ENCODE results near the gene GRK4. TPM values are rescaled to one million over a fixed set of nuclear protein-coding genes. Genes with fewer than 3 reads are reported as not detected.

The GRK4 gene
- total and polyA plus RNA-seq, 2 donors (not counting 1 experiment from before 2014, with no cell fraction given) = 0.73 to 2.3 TPM

DNA sequence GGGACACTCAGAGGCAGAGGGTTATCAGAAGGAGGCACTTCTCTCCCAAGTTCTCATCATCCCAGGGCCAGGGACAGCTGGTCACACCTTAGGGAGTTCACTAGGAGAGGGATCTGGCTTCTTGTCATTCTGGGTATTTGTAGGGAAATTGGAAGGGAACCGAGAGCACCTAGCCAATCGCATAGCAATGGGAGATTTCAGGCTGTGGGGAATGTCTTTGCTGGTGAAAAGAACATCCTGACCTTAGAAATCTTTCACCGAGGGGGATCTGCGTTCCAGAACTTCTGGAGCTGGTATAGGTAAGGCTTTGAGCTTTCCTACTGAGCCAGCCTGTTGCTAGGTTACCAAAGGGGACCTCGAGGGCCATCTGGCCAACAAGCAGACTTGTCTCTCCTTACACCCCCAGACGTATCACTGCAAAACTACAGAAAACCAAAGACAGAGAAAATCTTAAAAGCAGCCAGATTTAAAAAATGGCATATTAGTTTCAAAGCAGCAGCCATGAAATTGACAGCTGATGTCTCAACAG, 104.2 kb downstream of the GRK4 start:
- H4K20me1 ChIP-seq (ENCODE audit: control insufficient read depth, insufficient read depth, low read length, poor library complexity, severe bottlenecking) = peaks cover 5% of the 10 kb centered on the region
- peaks cover 0 to 5% of the 10 kb centered on the region in 2 experiments for H3K36me3 ChIP-seq (replicated peaks in 1 of 2; ENCODE audit: control extremely low read depth in 1 of 2, control insufficient read depth in 1 of 2, extremely low read depth in 1 of 2, insufficient read depth in 2 of 2, low read length in 1 of 2)
- no peak for ATAC-seq (ENCODE audit: low read depth)
- no peaks in the 10 kb centered on the region for H3K4me1 ChIP-seq (ENCODE audit: control insufficient read depth in 2 of 2, insufficient read depth in 2 of 2, low read length in 2 of 2)
- no peaks in the 10 kb centered on the region for H3K27me3 Mint-ChIP-seq
- no peaks in the 10 kb centered on the region for H3K79me2 ChIP-seq (ENCODE audit: control insufficient read depth, insufficient read depth, low read length)
- H2AFZ ChIP-seq (ENCODE audit: insufficient read depth, low read depth, low read length, poor library complexity, severe bottlenecking) = no peak overlapping the region
- H3K27me3 ChIP-seq (replicated peaks in 1 of 4; ENCODE audit: control extremely low read depth in 1 of 4, control insufficient read depth in 3 of 4, insufficient read depth in 4 of 4, low read length in 3 of 4) = no peaks in the 10 kb centered on the region
- no peaks in the 10 kb centered on the region for H3K9me3 ChIP-seq (ENCODE audit: control extremely low read depth in 1 of 3, control insufficient read depth in 2 of 3, insufficient read depth in 1 of 3, low read length in 2 of 3)
- no peak overlapping the region for H3K4me2 ChIP-seq (replicated peaks; ENCODE audit: low read depth, low read length, poor library complexity, severe bottlenecking)
- no peak overlapping the region for H3K27ac Mint-ChIP-seq
- no peak overlapping the region for H3K9ac ChIP-seq (ENCODE audit: low read length)
- ChIA-PET CTCF (no interaction called here), POLR2A (no interaction called here)
- H3K4me1 Mint-ChIP-seq = peaks cover 3% of the 10 kb centered on the region
- DNase-seq = no peak
- WGBS (ENCODE audit: insufficient coverage) = 98% methylated on average over 4 of the region's 6 CpGs
- no peaks in the 10 kb centered on the region for H3K9me3 Mint-ChIP-seq (ENCODE audit: insufficient read depth)
- no peak overlapping the region for H3K27ac ChIP-seq (ENCODE audit: low read length in 2 of 2)
- H3K4me3 Mint-ChIP-seq = no peak overlapping the region
- intact Hi-C loops (cut with micrococcal nuclease) = no loop called here
- no peak for TF ChIP-seq EZH2 (IDR thresholded peaks at IDR 0.05; ENCODE audit: borderline replicate concordance, insufficient read depth, low read depth, low read length, poor library complexity, severe bottlenecking)
- TF ChIP-seq, protein P1, sequence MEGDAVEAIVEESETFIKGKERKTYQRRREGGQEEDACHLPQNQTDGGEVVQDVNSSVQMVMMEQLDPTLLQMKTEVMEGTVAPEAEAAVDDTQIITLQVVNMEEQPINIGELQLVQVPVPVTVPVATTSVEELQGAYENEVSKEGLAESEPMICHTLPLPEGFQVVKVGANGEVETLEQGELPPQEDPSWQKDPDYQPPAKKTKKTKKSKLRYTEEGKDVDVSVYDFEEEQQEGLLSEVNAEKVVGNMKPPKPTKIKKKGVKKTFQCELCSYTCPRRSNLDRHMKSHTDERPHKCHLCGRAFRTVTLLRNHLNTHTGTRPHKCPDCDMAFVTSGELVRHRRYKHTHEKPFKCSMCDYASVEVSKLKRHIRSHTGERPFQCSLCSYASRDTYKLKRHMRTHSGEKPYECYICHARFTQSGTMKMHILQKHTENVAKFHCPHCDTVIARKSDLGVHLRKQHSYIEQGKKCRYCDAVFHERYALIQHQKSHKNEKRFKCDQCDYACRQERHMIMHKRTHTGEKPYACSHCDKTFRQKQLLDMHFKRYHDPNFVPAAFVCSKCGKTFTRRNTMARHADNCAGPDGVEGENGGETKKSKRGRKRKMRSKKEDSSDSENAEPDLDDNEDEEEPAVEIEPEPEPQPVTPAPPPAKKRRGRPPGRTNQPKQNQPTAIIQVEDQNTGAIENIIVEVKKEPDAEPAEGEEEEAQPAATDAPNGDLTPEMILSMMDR (IDR thresholded peaks at IDR 0.05) = no peak
- H3K4me3 ChIP-seq (ENCODE audit: control extremely low read depth in 1 of 5, extremely low read depth in 1 of 5, insufficient read depth in 1 of 5, low read depth in 2 of 5, low read length in 4 of 5) = no peak overlapping the region

DNA sequence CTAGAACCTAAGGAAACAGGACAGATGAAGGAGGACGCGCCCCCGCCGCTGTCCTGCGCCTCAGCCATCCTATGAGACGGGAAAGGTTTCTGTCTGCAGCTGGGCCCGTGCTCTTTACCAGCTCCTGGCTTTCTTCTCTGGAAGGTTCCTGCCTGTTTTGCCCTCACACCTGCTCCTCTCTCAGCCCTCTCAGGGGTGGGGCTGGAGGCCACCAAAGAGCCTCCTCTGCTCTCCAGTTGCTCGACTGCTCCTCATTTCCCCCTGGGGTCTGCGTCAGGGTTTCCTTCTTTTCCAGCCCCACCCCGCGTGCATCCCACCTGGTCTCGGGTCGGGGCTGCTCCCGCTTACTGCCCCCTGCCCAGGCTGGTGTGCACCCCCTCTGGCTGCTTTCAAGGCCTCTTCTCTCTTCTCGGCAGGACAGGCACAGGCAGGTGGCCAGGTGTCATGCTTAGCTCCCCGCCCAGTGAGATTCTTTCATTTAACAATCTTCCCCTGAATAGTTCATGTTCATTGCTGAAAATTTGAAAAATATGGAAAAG, 106.4 kb downstream of the GRK4 start:
- no peak overlapping the region for H3K27ac ChIP-seq (ENCODE audit: low read length in 2 of 2)
- Mint-ChIP-seq H3K4me3 (no peak overlapping the region), H3K9me3 (ENCODE audit: insufficient read depth) (no peaks in the 10 kb centered on the region), H3K4me1 (peaks cover 3% of the 10 kb centered on the region), H3K27me3 (no peaks in the 10 kb centered on the region), H3K27ac (no peak overlapping the region)
- H3K4me3 ChIP-seq (ENCODE audit: control extremely low read depth in 1 of 5, extremely low read depth in 1 of 5, insufficient read depth in 1 of 5, low read depth in 2 of 5, low read length in 4 of 5) = no peak overlapping the region
- DNase-seq (no peak), ATAC-seq (ENCODE audit: low read depth) (no peak)
- H4K20me1 ChIP-seq (ENCODE audit: control insufficient read depth, insufficient read depth, low read length, poor library complexity, severe bottlenecking) = no peaks in the 10 kb centered on the region
- no peak overlapping the region for H3K9ac ChIP-seq (ENCODE audit: low read length)
- H2AFZ ChIP-seq (ENCODE audit: insufficient read depth, low read depth, low read length, poor library complexity, severe bottlenecking) = no peak overlapping the region
- H3K79me2 ChIP-seq (ENCODE audit: control insufficient read depth, insufficient read depth, low read length) = no peaks in the 10 kb centered on the region
- no peaks in the 10 kb centered on the region for H3K36me3 ChIP-seq (replicated peaks in 1 of 2; ENCODE audit: control extremely low read depth in 1 of 2, control insufficient read depth in 1 of 2, extremely low read depth in 1 of 2, insufficient read depth in 2 of 2, low read length in 1 of 2)
- intact Hi-C loops (cut with micrococcal nuclease) = loop anchor here (10.0 kb wide), 1 partner anchor 1485 kb away; no protein-coding TSS in a partner anchor
- H3K9me3 ChIP-seq (ENCODE audit: control extremely low read depth in 1 of 3, control insufficient read depth in 2 of 3, insufficient read depth in 1 of 3, low read length in 2 of 3) = no peaks in the 10 kb centered on the region
- 90% methylated on average over 13 of the region's 16 CpGs for WGBS (ENCODE audit: insufficient coverage)
- CTCF ChIA-PET = interaction anchor here (0.8 to 1.0 kb wide), 2 partner anchors 14 to 83 kb away, joined by 3 read pairs; no protein-coding TSS in a partner anchor
- POLR2A ChIA-PET = interaction anchor here (0.7 kb wide), 1 partner anchor 350 kb away, joined by 3 read pairs; no protein-coding TSS in a partner anchor
- peaks cover 5 to 9% of the 10 kb centered on the region in 2 donors for H3K4me1 ChIP-seq (ENCODE audit: control insufficient read depth in 2 of 2, insufficient read depth in 2 of 2, low read length in 2 of 2)
- TF ChIP-seq EZH2 (IDR thresholded peaks at IDR 0.05; ENCODE audit: borderline replicate concordance, insufficient read depth, low read depth, low read length, poor library complexity, severe bottlenecking) = no peak
- TF ChIP-seq, protein P1 (IDR thresholded peaks at IDR 0.05) = no peak
- no peak overlapping the region for H3K4me2 ChIP-seq (replicated peaks; ENCODE audit: low read depth, low read length, poor library complexity, severe bottlenecking)
- no peaks in the 10 kb centered on the region for H3K27me3 ChIP-seq (replicated peaks in 1 of 4; ENCODE audit: control extremely low read depth in 1 of 4, control insufficient read depth in 3 of 4, insufficient read depth in 4 of 4, low read length in 3 of 4)
